Activated CD8-positive, alpha-beta memory T cell treated with anti-CD3 and anti-CD28 coated beads for 1 hour (primary cell): ENCODE results near the gene SPATA20.

Experiments used
- DNase-seq, 2 donors: peaks; one replicate each; pipeline ENCODE4 v3.0.0-alpha.2; 2020; ENCODE audit warnings: low read depth in 1 of 2; ENCODE audit errors: extremely low read depth in 1 of 2

SPATA20 gene

GRCh38 chr17:50557630-50558029, 10.7 kb downstream of the SPATA20 start:
- no peak for DNase-seq

DNA sequence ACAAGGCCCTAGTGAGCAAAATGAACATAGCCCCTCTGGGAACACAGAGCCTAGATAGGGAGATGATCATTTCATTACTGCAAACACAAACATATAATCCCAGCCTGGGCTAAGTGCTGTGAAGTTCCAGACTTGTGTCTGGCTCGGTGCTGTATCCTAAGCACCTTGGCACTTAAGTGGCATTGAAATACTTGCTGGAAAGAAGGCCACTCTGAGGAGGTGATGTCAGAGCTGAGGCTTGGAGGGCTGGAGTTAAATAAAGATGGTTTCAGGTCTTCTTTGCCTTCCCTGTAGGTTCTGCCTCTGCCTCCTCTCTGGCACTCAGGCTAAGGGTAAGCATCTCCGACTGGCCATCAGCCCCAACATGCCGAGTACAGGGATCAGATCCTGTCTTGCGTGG, 11.1 kb downstream of the SPATA20 start:
- no peak for DNase-seq

GRCh38 chr17:50558581-50558940, 11.6 kb downstream of the SPATA20 start:
- no peak for DNase-seq

GRCh38 chr17:50558941-50559614, 12.1 kb downstream of the SPATA20 start:
- DNase-seq, result no peak

DNA sequence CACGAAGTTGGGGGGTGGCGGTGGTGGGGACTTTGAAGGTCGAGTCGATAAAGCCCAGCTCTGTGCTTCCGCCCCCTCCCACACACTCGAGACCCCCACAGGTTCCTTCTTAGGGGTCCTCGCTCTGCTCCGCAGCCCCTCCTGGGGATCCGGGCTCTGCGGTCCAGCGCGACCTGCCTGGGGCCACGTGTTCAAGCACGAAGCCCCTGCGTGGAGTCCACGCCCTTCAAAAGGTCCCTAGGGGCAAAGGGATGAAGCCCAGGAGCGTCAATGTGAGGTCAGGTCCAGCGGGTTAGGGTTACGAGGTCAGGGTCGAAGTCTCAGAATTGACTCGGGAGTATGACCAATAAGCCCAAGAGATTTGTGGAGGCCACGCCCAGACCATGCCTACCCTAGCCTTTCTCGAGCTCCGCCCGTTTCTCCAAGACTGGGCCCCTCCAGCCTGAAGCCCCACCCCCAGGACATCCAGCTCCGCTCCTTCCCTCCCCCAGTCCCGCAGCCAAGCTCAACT, 12.8 kb downstream of the SPATA20 start:
- no peak for DNase-seq

- peak; percentile 65 to 78 for DNase-seq
These were observed 13.3 kb downstream of the SPATA20 start, which contains the start of gene CACNA1G for GRCh38 chr17:50560185-50560824. TSS of gene CACNA1G (plus strand) at chr17:50560715. CDS start at chr17:50561460, 745 bp downstream.

DNA sequence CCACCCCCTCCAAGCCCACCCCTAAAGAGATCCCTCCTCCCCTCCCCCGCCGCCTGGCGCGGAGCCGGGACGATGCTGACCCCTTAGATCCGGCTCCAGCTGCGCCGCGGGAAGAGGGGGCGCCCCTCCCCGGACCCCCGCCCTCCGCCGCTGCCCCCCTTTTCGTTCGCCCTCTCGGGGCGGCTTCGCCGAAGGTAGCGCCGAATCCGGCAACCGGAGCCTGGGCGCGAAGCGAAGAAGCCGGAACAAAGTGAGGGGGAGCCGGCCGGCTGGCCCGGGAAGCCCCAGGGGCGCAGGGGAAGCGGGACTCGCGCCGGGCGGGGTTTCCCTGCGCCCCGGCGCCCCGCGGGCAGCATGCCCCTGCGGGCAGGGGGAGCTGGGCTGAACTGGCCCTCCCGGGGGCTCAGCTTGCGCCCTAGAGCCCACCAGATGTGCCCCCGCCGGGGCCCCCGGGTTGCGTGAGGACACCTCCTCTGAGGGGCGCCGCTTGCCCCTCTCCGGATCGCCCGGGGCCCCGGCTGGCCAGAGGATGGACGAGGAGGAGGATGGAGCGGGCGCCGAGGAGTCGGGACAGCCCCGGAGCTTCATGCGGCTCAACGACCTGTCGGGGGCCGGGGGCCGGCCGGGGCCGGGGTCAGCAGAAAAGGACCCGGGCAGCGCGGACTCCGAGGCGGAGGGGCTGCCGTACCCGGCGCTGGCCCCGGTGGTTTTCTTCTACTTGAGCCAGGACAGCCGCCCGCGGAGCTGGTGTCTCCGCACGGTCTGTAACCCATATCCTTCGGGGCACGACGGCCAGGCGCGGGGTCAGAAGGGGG, 14.2 kb downstream of the SPATA20 start:
- DNase-seq, result no peak

DNA sequence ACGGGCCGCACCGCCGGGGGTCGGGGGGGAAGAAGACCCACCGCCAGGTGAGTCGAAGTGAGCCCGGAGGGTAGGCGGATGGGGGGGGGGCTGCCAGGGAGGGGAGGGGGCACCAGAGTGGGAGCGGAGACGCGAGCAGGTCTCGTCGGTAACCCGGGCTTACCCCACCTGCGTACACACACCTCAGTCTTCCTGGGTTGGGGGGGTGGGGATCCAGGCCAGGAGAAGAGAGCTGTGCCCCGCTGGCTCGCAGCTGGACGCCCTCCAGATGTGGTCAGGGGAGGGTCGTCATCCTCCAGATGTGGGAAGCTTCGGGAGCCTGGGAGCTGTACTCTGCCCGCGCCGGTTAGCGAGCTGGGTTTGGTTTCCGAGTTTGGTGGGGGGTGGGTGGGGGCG, 14.8 kb downstream of the SPATA20 start:
- DNase-seq, result no peak

GRCh38 chr17:50562242-50563091, 15.5 kb downstream of the SPATA20 start:
- no peak for DNase-seq

DNA sequence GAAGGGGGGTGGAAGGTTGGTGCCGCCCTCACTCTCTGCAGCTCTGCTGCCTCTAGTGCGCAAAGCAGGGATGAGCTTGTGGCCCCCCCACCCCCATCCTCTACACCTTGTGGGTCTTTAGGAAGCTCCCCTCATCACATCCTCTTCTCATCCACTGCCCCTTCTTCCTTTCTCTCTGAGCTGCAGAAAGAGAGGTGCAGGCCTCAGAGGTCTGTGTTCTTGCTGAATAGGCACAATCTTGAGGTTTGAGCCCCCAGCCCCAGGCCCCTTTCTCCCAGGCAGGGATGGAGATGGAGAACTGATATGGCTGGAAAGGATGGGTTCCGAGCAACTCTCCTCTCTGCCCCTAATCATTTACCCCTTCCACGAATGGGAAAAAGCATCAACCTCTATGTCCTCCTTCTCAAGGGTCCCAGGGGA, 16.1 kb downstream of the SPATA20 start:
- no peak for DNase-seq

GRCh38 chr17:50564916-50565315, 17.9 kb downstream of the SPATA20 start:
- DNase-seq, result no peak

DNA sequence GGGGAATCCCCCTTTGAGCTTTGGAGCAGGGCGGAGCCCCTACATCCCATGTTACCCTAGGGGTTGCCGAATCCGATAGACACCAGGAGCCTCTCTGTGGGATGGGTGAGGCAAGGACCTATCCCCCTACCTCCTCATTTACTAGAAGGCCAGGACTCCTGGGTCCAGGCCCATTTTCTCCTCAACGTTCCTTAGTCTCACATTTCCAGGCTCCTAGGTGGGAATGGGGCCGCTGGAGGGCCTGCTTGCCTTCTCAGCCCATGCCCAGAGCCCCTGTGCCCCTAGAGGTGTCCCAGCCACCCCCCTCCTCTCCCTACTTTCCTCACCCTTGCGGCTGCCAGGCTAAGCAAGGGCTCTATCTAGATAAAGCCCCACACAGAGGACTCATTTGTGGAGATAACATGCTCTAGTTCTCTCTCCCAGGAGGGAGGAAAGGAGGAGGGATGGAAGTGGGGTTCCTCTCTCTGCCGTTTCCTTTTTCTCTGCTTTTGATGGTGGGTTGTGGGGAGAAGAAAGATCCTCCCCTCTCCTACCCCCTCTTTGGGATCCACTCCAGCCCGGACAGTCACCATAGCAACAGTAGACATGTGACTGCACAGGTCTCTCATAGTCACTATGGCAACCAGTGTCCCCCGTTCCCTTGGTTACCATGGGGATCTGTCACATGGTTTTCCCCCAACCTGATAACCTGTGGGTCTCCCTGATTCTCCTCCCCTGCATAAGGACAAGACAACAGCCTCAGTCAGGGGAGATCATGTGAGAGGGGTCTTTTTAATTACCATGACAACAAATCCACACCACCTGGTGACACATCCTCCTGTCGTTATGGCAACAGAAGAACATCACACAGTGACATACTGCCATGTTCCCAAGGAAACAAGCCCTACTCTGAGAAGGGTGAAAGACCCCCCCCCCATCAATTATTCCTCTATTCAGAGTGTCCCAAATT, 18.7 kb downstream of the SPATA20 start:
- DNase-seq, result no peak

- DNase-seq, result no peak
These were observed 19.9 kb downstream of the SPATA20 start for GRCh38 chr17:50566886-50567285.

DNA sequence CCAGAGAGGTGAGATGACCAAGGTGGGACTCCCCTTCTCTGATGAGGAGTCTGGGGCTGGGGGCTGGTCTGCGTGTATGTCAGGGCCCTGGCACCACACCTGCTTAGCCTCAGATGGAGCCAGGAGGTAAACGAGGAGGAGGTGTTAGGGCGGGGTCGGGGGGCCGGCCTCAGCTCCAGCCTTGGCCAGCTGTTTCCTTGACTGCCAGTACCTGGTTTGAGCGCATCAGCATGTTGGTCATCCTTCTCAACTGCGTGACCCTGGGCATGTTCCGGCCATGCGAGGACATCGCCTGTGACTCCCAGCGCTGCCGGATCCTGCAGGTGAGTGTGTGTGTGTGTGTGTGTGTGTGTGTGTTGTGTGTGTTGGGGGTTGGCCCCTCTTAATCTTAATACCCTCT, 21.7 kb downstream of the SPATA20 start:
- no peak for DNase-seq

GRCh38 chr17:50569592-50569991, 22.6 kb downstream of the SPATA20 start:
- no peak for DNase-seq

GRCh38 chr17:50570032-50570431, 23.1 kb downstream of the SPATA20 start:
- no peak for DNase-seq

DNA sequence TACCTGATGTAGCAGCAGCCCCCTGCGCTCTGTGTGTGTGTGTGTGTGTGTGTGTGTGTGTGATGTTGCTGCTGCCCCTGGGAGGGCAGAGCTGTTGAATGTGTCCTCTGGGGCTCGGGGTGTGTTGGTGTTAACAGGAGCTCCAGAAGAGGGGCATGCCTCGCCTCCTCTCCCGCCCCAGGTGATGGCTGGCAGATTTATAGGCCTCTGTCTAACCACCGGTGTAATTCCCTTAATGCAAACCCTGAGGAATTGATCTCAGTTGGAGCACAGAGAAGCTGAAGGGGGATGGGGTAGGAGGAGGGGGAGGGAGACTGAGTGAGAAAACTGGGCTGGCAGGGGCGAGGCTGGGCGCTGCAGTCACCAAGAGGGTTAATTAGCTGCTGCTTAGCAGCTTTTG, 23.6 kb downstream of the SPATA20 start:
- DNase-seq, result no peak

DNA sequence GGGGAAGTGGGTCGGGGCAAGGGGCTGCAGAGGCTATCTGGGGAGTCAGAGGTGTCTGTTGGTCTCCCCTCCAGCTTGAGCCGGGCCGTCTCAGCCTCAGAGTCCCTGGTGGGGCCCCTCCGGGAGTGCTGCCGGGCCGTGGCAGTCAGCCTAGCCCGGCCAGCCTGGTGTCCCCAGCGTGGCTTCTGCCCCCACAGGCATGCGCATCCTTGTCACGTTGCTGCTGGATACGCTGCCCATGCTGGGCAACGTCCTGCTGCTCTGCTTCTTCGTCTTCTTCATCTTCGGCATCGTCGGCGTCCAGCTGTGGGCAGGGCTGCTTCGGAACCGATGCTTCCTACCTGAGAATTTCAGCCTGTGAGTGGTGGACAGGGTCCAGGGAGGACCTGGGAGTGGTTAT, 24.7 kb downstream of the SPATA20 start:
- DNase-seq, result no peak

DNA sequence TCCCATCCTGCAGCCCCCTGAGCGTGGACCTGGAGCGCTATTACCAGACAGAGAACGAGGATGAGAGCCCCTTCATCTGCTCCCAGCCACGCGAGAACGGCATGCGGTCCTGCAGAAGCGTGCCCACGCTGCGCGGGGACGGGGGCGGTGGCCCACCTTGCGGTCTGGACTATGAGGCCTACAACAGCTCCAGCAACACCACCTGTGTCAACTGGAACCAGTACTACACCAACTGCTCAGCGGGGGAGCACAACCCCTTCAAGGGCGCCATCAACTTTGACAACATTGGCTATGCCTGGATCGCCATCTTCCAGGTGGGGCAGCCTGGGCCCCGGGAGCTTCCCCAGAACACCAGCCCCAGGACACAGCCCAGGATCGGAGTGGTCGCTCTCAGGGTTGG, 25.6 kb downstream of the SPATA20 start:
- DNase-seq, result no peak
